ENCODE results near the gene ACVRL1. TPM values are rescaled to one million over a fixed set of nuclear protein-coding genes. Genes with fewer than 3 reads are reported as not detected.

Gene ACVRL1
- total RNA-seq, 1 experiment from 2014 or later: not detected

DNA sequence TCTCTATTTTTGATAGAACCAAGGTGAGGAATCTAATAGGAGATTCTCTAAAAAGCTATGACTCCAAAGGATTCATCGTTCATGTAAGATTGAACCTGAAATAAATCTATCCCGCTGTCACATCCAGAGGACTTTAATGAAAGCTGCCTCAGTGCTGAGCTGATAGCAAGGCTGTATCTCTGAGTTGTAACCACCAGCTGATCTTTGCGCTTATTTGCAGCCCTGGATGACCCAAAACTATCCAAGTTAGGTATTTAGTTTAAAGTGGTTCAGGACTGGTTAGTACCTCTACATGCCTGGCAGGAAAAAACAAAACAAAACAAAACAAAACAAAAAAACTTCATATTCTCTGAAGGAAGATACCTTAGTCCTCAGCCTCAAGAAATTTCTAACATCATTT lies 28.2 kb upstream of the ACVRL1 start:
- H3K79me2 ChIP-seq (ENCODE audit: low read depth): no peaks in the 10 kb centered on the region
- no peaks in the 10 kb centered on the region for H4K20me1 ChIP-seq (ENCODE audit: insufficient read depth)
- no TSS peak for BruUV-seq (replicated peaks)
- H3F3A ChIP-seq (ENCODE audit: insufficient read depth, low read depth): no peaks in the 10 kb centered on the region
- H3K4me1 ChIP-seq (replicated peaks; ENCODE audit: insufficient read depth): no peaks in the 10 kb centered on the region
- no peak overlapping the region for H2AFZ ChIP-seq
- TF ChIP-seq, protein P1, sequence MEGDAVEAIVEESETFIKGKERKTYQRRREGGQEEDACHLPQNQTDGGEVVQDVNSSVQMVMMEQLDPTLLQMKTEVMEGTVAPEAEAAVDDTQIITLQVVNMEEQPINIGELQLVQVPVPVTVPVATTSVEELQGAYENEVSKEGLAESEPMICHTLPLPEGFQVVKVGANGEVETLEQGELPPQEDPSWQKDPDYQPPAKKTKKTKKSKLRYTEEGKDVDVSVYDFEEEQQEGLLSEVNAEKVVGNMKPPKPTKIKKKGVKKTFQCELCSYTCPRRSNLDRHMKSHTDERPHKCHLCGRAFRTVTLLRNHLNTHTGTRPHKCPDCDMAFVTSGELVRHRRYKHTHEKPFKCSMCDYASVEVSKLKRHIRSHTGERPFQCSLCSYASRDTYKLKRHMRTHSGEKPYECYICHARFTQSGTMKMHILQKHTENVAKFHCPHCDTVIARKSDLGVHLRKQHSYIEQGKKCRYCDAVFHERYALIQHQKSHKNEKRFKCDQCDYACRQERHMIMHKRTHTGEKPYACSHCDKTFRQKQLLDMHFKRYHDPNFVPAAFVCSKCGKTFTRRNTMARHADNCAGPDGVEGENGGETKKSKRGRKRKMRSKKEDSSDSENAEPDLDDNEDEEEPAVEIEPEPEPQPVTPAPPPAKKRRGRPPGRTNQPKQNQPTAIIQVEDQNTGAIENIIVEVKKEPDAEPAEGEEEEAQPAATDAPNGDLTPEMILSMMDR (conservative IDR thresholded peaks at IDR 0.05): no peak
- no peak for TF ChIP-seq EZH2 (IDR thresholded peaks at IDR 0.05; ENCODE audit: low read depth)
- H3K4me3 ChIP-seq: no peak overlapping the region
- POLR2A ChIA-PET (ENCODE audit: unreplicated experiment): interaction anchor here (0.6 kb wide), 1 partner anchor 21 kb away, joined by 3 read pairs; no protein-coding TSS in a partner anchor
- peaks cover 35% of the 10 kb centered on the region for H3K27me3 ChIP-seq (ENCODE audit: insufficient read depth, low read depth)
- H3K36me3 ChIP-seq (ENCODE audit: low read depth): no peaks in the 10 kb centered on the region
- H3K9me3 ChIP-seq (ENCODE audit: insufficient read depth, low read depth): peaks cover 4% of the 10 kb centered on the region; the same call in 1 of the 2 replicates
- no peaks in the 10 kb centered on the region for H3K9me2 ChIP-seq (ENCODE audit: insufficient read depth)
- no peak overlapping the region for H3K27ac ChIP-seq
- CTCF ChIA-PET: interaction anchor here (0.6 kb wide), 1 partner anchor 55 kb away, joined by 3 read pairs; no protein-coding TSS in a partner anchor
- no peak for DNase-seq
- no peak overlapping the region for H3K4me2 ChIP-seq
- intact Hi-C loops (cut with micrococcal nuclease; ENCODE audit: unreplicated experiment): no loop called here

DNA sequence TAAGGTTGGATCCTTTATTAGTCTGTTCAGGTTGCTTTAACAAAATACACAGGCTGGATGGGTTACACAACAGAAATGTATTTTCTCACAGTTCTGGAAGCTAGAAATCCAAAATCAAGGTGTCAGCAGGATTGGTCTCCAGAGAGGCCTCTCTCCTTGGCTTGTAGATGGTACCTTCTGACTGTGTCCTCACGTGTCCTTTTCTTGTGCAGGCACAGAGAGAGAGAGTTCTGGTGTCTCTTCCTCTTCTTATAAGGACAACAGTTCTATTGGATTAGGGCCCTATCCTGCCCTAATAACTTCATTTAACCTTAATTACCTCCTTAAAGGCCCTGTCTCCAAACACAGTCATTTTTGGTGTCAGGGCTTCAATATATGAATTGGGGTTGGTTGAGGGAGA lies 24.0 kb upstream of the ACVRL1 start:
- POLR2A ChIA-PET (ENCODE audit: unreplicated experiment): no interaction called here
- Histone ChIP-seq H4K20me1 (ENCODE audit: insufficient read depth) (no peaks in the 10 kb centered on the region), H3F3A (ENCODE audit: insufficient read depth, low read depth) (no peaks in the 10 kb centered on the region), H3K27me3 (ENCODE audit: insufficient read depth, low read depth) (peaks cover 11% of the 10 kb centered on the region; the same call in 1 of the 2 replicates), H2AFZ (no peak overlapping the region), H3K4me1 (replicated peaks; ENCODE audit: insufficient read depth) (no peaks in the 10 kb centered on the region), H3K4me2 (no peak overlapping the region), H3K4me3 (no peak overlapping the region), H3K36me3 (ENCODE audit: low read depth) (no peaks in the 10 kb centered on the region), H3K27ac (no peak overlapping the region), H3K79me2 (ENCODE audit: low read depth) (no peaks in the 10 kb centered on the region), H3K9me3 (ENCODE audit: insufficient read depth, low read depth) (peaks cover 11% of the 10 kb centered on the region), H3K9me2 (ENCODE audit: insufficient read depth) (no peaks in the 10 kb centered on the region)
- DNase-seq: no peak
- BruUV-seq (replicated peaks): no TSS peak
- TF ChIP-seq, protein P1 (conservative IDR thresholded peaks at IDR 0.05): no peak
- no peak for TF ChIP-seq EZH2 (IDR thresholded peaks at IDR 0.05; ENCODE audit: low read depth)
- CTCF ChIA-PET: no interaction called here
- intact Hi-C loops (cut with micrococcal nuclease; ENCODE audit: unreplicated experiment): no loop called here

DNA sequence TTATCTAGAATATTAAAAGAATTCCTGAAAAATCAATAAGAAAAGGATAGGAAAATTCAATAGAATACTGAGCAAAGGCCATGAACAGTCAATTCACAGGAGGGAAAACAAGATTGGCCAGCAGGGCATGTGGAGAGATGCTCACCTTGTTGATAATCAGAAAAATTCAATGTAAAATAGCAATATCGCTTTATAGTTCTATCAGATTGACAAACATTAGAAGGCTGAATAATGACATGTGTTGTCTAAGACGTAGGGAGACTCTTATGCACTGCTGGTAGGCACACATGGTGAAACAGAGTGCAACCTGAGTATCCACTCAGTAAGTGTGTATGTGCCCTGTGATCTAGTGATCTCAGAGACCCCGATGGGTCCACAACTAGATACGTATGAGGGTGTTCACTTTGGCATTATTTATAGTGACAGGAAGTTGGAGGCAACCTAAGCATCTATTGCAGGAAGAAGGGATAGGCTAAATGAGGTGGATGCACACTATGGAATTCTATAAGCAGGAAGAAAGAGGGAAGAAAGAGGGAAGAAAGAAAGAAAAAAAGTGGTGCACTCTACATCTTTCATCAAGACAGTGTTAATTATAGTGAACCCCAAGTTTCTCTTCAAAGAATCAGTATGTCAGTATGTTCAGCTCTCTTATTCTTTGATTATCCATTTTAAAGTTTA lies 23.2 kb upstream of the ACVRL1 start:
- H4K20me1 ChIP-seq (ENCODE audit: insufficient read depth): no peaks in the 10 kb centered on the region
- no peak overlapping the region for H3K4me3 ChIP-seq
- no peaks in the 10 kb centered on the region for H3F3A ChIP-seq (ENCODE audit: insufficient read depth, low read depth)
- no peaks in the 10 kb centered on the region for H3K36me3 ChIP-seq (ENCODE audit: low read depth)
- TF ChIP-seq, protein P1 (conservative IDR thresholded peaks at IDR 0.05): no peak
- no peak for TF ChIP-seq EZH2 (IDR thresholded peaks at IDR 0.05; ENCODE audit: low read depth)
- intact Hi-C loops (cut with micrococcal nuclease; ENCODE audit: unreplicated experiment): no loop called here
- H3K4me2 ChIP-seq: no peak overlapping the region
- CTCF ChIA-PET: no interaction called here
- H3K9me3 ChIP-seq (ENCODE audit: insufficient read depth, low read depth): peaks cover 11% of the 10 kb centered on the region
- no peaks in the 10 kb centered on the region for H3K9me2 ChIP-seq (ENCODE audit: insufficient read depth)
- no peak overlapping the region for H3K27ac ChIP-seq
- no peaks in the 10 kb centered on the region for H3K79me2 ChIP-seq (ENCODE audit: low read depth)
- peaks cover 10% of the 10 kb centered on the region; the same call in 1 of the 2 replicates for H3K27me3 ChIP-seq (ENCODE audit: insufficient read depth, low read depth)
- H3K4me1 ChIP-seq (replicated peaks; ENCODE audit: insufficient read depth): no peaks in the 10 kb centered on the region
- BruUV-seq (replicated peaks): no TSS peak
- POLR2A ChIA-PET (ENCODE audit: unreplicated experiment): no interaction called here
- no peak for DNase-seq
- no peak overlapping the region for H2AFZ ChIP-seq

Measured in PC-9 (cell line).